GM12878 (cell line): Measurements from ENCODE around the gene JAKMIP1.

Experiments used
- GABPA ChIP-seq: IDR thresholded peaks from 2 replicates; pipeline ENCODE4 v1.6.1; 2014; ENCODE audit warnings: antibody characterized with exemption, low read depth, mild to moderate bottlenecking, inconsistent platforms
- POLR2AphosphoS5 ChIP-seq: IDR thresholded peaks from 2 replicates; pipeline ENCODE4 v1.6.1; 2011; ENCODE audit warnings: mild to moderate bottlenecking, low read length, inconsistent platforms
- YY1 ChIP-seq: IDR thresholded peaks from 2 replicates; pipeline ENCODE4 v1.6.1; 2011; ENCODE audit warnings: low read depth, mild to moderate bottlenecking, low read length
- TF ChIP-seq, protein P1 (sequence below): IDR thresholded peaks from 2 replicates; pipeline ENCODE4 v1.6.1; 2012; ENCODE audit warnings: low read length, inconsistent platforms

DNA sequence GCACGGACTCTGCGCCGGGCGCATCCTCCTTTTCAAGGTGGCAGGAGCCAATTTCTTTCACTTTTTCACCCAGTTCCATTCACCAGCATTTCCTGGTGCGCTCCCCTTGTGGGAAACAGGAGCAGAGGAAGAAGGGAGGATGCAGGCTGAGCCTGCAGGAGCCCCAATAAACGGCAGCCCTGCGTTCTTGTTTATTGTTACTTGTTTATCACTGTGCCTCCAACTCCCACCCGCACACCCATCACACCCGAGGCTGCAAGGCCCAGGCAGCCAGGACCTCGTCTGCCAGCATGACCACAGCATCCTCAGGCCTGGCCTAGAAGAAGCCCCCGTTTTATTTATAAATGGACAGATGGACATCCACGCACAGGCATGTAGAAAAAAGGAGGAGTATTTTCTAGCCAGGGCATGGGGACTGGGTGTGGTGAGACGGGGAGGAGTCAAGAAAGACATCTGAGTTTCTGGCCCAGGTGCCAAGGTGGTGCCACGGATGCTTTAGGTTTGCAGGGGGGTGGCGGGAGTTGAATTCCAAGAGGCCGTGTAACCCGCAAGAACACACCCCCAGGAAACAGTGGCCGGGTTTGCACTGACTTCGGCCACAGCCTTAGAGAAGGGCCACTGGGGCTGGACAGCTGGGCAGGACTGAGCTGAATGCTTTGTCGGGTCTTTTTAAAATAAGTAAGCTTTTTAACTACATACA is 51.7 kb downstream of the JAKMIP1 start:
- no peak for TF ChIP-seq POLR2AphosphoS5
- TF ChIP-seq YY1 = no peak
- no peak for TF ChIP-seq GABPA
- TF ChIP-seq, protein P1, sequence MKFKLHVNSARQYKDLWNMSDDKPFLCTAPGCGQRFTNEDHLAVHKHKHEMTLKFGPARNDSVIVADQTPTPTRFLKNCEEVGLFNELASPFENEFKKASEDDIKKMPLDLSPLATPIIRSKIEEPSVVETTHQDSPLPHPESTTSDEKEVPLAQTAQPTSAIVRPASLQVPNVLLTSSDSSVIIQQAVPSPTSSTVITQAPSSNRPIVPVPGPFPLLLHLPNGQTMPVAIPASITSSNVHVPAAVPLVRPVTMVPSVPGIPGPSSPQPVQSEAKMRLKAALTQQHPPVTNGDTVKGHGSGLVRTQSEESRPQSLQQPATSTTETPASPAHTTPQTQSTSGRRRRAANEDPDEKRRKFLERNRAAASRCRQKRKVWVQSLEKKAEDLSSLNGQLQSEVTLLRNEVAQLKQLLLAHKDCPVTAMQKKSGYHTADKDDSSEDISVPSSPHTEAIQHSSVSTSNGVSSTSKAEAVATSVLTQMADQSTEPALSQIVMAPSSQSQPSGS = no peak
